Fibroblast of peridontal ligament (primary cell): ENCODE data around the gene SECISBP2L.

Experiments used
- DNase-seq: peaks from one replicate; pipeline ENCODE4 v3.0.0-alpha.2; 2010; ENCODE audit errors: extremely low read depth

SECISBP2L gene

DNA sequence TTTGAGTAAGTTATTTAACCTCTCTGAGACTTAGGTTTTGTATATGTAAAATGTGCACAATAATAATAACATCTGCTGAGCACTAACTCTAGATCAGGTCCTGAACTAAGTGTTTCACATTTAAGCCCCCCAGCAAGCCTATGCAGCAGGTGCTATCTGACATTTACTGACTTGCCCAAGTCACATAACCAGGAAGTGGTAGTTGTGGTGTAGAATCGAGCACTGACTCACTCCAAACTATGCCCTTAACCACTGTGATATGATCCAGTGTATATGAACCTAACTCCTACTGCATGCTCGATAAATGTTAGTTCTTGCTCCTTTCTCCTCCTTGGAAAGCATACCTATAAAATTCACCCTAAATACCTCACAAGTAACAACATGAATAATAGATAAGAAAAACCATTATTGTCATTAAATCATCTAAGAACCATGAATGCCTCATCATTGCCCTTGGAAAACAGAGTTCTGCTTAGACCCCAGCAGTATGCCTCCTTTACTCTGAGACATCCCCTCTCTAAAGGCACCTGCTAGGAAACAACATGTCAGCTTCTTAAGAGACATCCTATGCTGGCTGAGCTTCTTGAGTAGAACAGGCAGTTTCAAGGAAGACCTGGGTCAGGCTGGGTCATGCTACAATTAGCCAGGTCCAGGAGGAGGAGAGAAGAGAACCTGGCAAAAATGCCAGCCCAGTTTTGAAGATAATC lies 79.5 kb downstream of the SECISBP2L start:
- peak; percentile 72 for DNase-seq

DNA sequence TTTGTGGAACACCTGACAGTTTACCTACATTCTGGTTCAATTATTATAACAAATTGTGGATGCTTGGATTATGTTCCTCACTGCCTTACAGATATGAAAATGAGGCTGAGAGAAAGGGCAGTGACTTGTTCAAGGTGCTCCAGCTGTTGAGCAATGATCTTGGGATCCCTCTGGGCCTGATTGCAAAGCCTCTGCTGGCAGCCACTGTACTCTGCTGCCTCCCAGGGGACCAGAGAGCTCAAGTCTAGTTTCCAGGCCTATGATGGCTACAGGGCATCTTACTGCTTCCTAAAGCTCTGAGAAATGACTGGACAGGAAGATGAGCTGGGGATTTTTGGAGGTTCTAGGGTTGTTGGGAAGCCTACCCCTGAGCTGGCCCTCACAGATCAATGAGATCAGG lies 80.3 kb downstream of the SECISBP2L start:
- DNase-seq, result peak; percentile 41

DNA sequence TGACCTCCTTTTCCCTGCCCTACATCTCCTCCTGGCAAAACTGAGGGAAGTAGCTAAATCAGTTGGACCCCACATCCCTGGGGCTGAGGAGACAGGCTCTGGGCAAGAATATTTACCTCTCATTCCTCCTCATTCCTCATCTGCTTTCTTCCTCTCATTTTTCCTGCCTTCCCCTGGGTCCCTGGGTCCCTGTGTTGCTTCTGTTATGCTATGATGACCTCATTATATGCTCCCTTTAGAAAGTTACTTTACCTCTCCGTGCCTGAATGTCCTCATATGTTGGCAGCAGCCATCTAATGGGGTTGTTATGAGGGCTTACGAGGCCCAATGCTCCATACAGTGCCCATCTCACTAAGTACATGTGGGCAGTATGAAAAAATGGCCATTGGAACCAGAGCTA lies 81.3 kb downstream of the SECISBP2L start:
- no peak for DNase-seq

DNA sequence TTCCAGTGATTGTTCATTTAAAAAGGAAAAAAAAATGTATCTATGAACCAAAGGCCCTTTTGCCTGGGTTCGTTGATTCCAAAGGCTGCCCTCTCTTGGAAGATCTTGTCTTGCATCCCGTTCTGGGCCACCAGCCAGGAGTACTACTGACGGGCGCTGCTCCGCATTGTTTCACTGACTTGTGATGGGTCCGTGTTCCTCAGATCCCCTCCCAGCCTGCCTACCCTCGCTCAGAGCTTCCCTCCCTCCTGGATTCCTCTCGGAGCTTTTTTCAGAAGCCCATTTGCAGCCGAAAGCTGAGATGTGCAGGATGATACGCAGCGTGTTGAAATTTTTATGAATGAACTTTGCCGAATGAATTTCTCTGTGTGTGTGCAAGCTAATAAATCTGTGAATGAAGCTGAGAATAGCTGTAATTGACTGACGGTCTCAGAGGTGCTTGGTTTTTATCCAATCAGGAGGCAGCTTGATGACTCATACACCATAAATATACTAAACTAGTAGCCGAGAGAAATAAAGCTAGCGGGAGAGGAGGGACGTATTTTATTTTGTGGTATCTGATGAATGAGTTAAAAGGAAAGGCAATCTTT lies 82.6 kb downstream of the SECISBP2L start, which contains the start of gene SHC4:
SHC4 (minus strand) TSS at position 396 of the 590 bp plus-strand sequence. CDS start 904 bp downstream, outside the sequence.
- peak; percentile 88 for DNase-seq

DNA sequence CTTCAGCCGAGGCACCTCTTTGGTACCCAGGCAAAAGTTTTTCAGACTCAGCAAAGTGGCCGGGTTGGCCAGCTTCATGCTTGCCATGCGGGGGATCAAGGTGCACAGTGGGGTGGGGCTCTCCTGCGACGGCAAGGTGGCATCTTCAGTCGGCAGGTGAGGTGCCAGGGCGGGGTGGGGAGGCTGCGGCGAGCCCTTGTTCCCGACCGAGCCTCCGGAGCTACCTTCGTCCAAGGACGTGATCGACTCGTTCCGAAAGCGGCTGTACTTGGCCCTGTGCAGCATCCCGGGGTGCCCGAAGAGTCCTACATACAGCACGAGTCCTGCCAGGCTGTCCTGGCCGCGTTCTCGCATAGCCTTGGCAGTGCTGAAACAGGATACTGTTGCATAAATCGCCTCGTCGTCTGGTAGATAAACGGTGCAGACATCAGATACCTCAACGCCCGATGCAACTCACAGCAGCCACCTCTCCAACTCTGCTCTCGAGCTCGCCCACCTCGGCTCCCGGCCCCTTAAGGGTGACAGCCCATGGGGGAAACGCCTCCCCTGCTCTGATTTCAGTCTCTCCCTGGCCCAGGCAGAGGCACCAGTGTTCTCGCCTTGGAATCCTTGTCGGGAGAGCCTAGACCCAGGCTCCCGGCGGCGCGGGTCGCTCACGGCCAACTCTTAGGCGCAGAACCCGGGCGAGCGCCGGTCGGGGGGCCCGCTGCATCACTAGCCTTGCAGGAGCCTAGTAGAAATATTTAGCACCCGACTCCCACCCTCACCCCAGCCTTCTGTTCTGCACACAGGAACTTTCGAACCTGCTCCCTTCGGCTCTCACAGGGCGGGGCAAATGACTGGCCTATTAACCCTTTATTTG lies 83.4 kb downstream of the SECISBP2L start:
- peak; percentile 57 for DNase-seq

DNA sequence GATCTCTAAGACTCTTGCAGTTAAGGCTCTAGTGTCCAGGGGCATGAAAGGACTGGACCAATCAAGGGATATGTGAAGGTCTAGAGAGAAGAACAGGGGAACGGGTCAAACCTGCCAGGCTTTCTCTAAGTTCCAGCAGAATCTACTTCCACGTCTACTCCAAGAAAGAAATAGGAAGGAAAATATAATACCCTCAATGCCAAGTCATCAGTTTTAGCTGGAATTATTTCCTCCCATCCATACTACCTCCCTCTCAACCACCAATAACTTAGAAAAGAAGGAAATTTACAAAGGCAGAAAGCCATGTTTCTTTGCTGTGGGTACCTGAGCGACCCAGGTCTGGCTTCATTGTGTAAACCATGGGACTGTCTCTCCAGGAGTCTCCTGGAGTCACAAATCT lies 90.3 kb downstream of the SECISBP2L start:
- DNase-seq, result no peak

DNA sequence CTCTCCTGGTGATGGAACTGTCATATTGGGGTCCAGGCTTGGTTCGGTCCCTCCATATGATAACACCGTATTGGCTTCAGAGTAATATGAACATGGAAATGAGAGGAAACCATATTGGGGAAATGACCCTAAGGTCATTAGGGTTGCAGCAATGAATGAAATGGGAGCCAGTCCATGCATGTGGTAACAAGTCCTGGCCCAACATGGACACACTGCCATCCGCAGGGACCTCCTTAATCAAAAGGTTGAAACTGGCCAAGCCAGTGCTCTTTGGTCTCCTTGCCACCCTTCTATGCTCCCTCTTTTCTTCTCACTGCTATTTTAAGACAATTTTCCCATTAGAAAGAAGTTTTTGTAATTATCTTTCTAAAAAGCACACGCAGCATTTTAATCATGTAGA lies 90.9 kb downstream of the SECISBP2L start:
- no peak for DNase-seq

DNA sequence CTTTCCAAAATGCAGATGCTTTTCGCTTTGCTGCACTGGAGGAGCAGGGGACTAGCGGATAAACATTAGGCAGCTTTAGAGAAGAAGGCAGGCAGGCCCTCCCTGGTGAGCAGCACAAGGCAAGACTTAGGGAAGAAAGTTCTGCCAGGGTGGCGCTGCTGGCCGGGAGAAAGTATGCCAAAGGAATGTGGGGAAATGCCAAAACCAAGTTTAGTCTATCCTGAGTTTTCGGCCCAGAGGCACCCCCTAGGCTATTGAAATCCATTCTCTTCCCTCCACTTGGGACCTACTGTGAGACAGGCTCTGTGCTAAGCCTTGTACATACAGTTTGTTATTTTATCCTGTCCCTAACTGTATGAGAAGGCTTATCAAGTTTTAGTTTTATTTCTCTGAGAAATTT lies 91.7 kb downstream of the SECISBP2L start:
- peak; percentile 79 for DNase-seq

DNA sequence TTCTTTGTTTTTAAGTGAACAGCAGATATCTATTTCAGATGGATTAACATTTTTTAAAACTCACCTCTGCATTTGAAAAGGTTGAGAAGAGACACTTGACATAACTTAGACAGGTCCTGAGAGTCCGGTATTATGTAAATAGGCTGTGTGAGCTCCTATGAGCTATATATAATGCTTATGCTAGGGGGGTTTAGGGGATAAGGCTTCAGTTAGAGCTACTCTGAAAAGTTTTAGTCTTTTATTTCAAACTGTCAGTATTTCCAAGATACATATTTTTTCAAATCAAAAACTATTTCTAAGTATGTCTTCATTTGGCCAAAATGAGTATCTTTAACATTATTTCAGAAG lies 99.4 kb downstream of the SECISBP2L start:
- no peak for DNase-seq

DNA sequence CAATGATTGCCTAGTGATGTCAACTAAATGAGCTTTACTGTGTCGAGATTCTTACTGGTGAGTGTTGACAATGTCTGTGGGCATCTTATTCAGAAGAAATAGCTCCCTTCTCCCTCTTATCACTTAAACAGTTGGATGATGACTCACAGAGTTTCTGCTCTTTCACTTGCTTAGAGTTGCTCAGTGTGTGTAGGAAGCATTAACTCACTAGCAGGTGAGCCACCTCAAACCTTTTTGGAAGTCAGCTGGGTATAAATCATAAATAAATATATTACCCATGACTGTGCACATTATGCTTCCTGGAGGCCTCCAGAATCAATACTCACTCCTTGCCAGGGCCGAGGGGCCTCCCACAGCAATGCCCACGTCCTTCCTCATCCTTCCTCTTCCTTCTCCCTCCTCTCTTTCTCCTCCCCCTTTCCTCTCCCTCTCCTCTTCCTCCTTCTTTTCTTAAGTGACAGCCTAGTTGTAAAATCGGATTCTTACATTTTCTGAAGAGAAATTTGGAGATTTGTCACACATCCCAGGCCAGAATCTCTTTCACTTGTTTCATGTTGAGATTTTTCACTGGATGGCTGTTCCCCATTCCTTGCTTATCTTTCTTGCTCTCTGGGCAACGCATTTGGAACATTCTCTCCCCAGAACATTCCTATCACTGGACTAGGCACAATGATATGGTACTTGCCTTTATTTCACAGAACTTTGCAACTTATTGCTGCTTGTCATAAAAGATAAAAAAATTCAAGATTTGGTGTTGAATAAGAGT lies 100.0 kb downstream of the SECISBP2L start:
- peak; percentile 50 for DNase-seq

DNA sequence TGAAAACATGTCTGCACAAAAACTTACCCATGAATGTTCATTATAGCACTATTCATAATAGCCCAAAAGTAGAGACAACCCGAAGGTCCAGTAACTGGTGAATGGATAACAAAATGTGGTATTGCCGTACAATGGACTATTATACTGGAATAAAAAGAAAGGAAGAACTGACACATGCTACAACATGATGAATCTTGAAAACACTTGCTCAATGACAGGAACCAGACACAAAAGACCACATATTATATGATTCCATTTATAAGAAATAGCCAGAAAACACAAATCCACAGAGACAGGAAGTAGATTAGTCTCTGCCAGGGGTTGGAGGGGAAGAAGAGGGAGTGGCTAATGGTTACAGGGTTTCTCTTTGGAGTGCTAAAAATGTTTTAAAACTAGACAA lies 100.9 kb downstream of the SECISBP2L start:
- DNase-seq, result no peak

DNA sequence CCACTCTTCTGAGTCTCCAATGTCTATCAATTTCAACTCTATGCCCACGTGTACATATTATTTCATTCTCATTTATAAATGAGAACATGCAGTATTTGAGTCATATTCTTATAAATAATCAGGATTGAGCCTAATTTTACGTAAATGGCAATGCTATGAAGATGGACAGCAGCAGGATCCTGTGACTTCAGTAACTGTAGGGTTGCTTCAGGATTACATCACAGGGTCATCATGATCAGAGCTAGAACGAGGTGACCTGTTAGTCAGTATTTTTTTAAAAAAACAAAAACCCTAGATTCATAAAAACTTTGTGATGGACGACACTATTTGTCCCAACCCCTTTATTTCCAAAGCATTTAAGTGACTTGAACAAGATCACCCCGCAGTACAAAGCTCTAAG lies 104.3 kb downstream of the SECISBP2L start:
- no peak for DNase-seq

DNA sequence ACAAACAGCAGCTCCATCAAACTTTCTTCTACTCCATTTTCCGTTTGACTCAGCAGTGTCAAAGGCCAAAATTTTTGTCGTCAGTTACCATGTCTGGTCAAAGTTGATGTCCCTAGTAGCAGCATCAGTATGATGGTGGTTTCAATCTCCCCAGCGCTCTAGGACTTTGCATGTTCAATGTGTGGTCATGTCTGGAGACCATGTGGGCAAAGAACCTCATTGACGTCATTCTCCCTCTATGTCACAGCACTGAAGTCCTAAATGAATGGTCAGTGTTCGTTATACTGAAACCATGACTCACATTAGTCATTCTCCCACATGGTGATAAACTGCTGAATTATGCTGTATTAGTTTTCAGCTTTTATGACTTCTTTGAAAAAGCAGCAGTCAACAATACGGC lies 105.7 kb downstream of the SECISBP2L start:
- peak; percentile 97 for DNase-seq

DNA sequence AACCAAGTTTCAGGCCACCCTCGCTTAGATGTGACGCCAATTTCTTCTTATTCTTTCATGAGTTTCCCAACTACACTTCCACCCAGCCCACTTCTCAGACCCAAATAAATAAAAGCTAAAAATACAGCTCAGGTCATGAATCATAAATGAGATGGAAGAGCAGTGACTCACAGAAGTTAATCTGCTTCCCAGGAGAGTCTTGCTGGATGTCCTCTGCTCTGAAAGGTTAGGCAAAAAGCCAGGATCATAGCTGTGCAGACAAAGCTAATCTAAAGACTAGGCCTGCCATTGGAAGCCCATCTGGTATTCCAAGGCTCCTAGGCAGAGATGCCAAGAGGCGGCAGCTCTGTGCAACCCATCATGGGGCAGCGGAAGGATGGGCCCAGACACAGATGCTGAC lies 106.6 kb downstream of the SECISBP2L start:
- DNase-seq, result peak; percentile 96
